Testis (tissue), 2 donors: ENCODE data around the gene LKAAEAR1.

ENCODE experiments used
- POLR2A ChIP-seq: fragments of 450-650 bp; IDR thresholded peaks from one replicate; pipeline ENCODE4 v1.6.1; 2017; ENCODE audit warnings: antibody characterized with exemption, mild to moderate bottlenecking, moderate library complexity
- TF ChIP-seq, protein P1 (sequence below), 3 experiments: fragments of 450-650 bp in 2 of 3; fragments of 200-600 bp in 1 of 3; sonication (generic) in 1 of 3; IDR thresholded peaks; one replicate each; pipeline ENCODE4 v1.5.1; 2016 to 2019; ENCODE audit warnings: antibody characterized with exemption in 3 of 3, mild to moderate bottlenecking in 2 of 3, moderate library complexity in 1 of 3

DNA sequence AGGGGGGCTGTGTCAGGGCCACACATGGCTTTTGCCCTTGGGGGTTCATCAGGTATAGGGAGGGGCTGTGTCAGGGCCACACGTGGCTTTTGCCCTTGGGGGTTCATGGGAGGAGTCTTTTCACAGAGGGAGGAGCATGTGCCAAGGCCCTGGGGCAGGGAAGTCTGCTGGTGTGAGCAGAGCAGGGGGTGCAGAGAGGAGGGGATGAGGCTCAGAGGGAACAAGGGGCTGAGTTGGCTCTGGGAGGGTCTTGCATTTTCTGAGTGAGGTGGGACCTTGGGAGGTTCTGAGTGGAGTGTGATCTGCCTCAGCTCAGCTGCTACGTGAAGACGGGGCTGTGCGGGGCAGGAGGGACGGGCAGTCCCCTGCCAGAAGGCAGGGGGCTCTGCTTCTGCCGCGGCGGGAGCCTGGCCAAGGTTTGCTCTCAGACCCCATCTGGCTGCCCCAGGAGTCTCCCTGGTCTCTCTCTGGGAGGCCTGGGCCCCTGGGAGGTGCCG, 28.8 kb downstream of the LKAAEAR1 start:
- TF ChIP-seq, protein P1, sequence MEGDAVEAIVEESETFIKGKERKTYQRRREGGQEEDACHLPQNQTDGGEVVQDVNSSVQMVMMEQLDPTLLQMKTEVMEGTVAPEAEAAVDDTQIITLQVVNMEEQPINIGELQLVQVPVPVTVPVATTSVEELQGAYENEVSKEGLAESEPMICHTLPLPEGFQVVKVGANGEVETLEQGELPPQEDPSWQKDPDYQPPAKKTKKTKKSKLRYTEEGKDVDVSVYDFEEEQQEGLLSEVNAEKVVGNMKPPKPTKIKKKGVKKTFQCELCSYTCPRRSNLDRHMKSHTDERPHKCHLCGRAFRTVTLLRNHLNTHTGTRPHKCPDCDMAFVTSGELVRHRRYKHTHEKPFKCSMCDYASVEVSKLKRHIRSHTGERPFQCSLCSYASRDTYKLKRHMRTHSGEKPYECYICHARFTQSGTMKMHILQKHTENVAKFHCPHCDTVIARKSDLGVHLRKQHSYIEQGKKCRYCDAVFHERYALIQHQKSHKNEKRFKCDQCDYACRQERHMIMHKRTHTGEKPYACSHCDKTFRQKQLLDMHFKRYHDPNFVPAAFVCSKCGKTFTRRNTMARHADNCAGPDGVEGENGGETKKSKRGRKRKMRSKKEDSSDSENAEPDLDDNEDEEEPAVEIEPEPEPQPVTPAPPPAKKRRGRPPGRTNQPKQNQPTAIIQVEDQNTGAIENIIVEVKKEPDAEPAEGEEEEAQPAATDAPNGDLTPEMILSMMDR (IDR thresholded peaks at IDR 0.05): no peak
- no peak for TF ChIP-seq POLR2A
